HG03060 (cell line): Measurements from ENCODE around the gene USP51.
"Not testable (repeated sequence)": the region's sequence is repeated elsewhere in the genome, so short reads cannot be mapped to it uniquely, and the experiment has no call there.

Source experiments
- ATAC-seq: cut with Tn5 transposase; IDR thresholded peaks from one replicate; pipeline ENCODE4 v1.9.1; 2021; ENCODE audit warnings: low read depth, moderate number of reproducible peaks; ENCODE audit not compliant: unreplicated experiment

Gene USP51

GRCh38 chrX:55489314-55490009 is at the start of gene USP51:
Gene USP51, minus strand, starts transcription at chrX:55489848. Its CDS starts 909 bp downstream, at chrX:55488939.
- ATAC-seq: no peak

- no peak for ATAC-seq
These were observed 34.8 kb upstream of the USP51 start for GRCh38 chrX:55524487-55524886.

- no peak for ATAC-seq
These were observed 33.7 kb upstream of the USP51 start for GRCh38 chrX:55523356-55523755.

GRCh38 chrX:55522596-55523276 is 33.1 kb upstream of the USP51 start:
- no peak for ATAC-seq

GRCh38 chrX:55521687-55522086 is 32.0 kb upstream of the USP51 start:
- ATAC-seq: no peak

- not testable (repeated sequence) for ATAC-seq
These were observed 27.3 kb upstream of the USP51 start for GRCh38 chrX:55516794-55517481.

GRCh38 chrX:55513045-55513737 is 23.5 kb upstream of the USP51 start:
- not testable (repeated sequence) for ATAC-seq

- ATAC-seq: not testable (repeated sequence)
These were observed 18.9 kb upstream of the USP51 start for GRCh38 chrX:55508410-55509152.

- not testable (repeated sequence) for ATAC-seq
These were observed 18.1 kb upstream of the USP51 start for GRCh38 chrX:55507699-55508098.

- not testable (repeated sequence) for ATAC-seq
These were observed 17.4 kb upstream of the USP51 start for GRCh38 chrX:55507010-55507409.

GRCh38 chrX:55490974-55491373 is 1.3 kb upstream of the USP51 start:
- no peak for ATAC-seq

GRCh38 chrX:55490121-55490520 is 473 bp upstream of the USP51 start:
- ATAC-seq: no peak

GRCh38 chrX:55488593-55489313 is 895 bp downstream of the USP51 start:
- ATAC-seq: no peak

GRCh38 chrX:55488006-55488592 is 1.5 kb downstream of the USP51 start:
- no peak for ATAC-seq

GRCh38 chrX:55487143-55487542 is 2.5 kb downstream of the USP51 start:
- ATAC-seq: no peak

GRCh38 chrX:55486736-55487135 is 2.9 kb downstream of the USP51 start:
- no peak for ATAC-seq

- ATAC-seq: no peak
These were observed 4.7 kb downstream of the USP51 start for GRCh38 chrX:55484948-55485347.

- ATAC-seq: no peak
These were observed 9.1 kb downstream of the USP51 start for GRCh38 chrX:55480390-55481062.

- ATAC-seq: not testable (repeated sequence)
These were observed 9.7 kb downstream of the USP51 start for GRCh38 chrX:55479956-55480355.
